GM04504 (cell line): ENCODE measurements around the gene HS6ST1.

Experiments used
- DNase-seq: peaks from one replicate; pipeline ENCODE4 v3.0.0-alpha.2; 2012; ENCODE audit warnings: low read depth

Gene HS6ST1

DNA sequence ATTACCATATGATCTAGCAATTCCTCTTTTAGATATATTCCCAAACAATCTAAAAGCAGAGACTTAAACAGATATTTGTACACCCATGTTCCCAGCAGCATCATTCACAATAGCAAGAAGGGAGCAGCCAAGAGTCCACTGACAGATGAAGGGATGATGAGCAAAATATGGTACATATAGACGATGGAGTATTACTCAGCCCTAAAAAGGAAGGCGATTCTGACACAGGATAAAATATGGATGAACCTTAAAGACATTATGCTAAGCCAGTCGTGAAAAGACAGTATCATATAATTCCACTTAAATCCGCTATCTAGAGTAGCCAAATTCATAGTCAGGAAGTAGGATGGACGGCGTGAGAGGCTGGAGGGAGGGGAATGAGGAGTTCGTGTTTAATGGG, 20.4 kb downstream of the HS6ST1 start:
- DNase-seq = no peak

GRCh38 chr2:128293870-128294455, 24.7 kb downstream of the HS6ST1 start:
- DNase-seq = no peak

GRCh38 chr2:128293426-128293755, 25.3 kb downstream of the HS6ST1 start:
- no peak for DNase-seq

- DNase-seq = no peak
Measured at GRCh38 chr2:128292599-128293425, 25.9 kb downstream of the HS6ST1 start.

DNA sequence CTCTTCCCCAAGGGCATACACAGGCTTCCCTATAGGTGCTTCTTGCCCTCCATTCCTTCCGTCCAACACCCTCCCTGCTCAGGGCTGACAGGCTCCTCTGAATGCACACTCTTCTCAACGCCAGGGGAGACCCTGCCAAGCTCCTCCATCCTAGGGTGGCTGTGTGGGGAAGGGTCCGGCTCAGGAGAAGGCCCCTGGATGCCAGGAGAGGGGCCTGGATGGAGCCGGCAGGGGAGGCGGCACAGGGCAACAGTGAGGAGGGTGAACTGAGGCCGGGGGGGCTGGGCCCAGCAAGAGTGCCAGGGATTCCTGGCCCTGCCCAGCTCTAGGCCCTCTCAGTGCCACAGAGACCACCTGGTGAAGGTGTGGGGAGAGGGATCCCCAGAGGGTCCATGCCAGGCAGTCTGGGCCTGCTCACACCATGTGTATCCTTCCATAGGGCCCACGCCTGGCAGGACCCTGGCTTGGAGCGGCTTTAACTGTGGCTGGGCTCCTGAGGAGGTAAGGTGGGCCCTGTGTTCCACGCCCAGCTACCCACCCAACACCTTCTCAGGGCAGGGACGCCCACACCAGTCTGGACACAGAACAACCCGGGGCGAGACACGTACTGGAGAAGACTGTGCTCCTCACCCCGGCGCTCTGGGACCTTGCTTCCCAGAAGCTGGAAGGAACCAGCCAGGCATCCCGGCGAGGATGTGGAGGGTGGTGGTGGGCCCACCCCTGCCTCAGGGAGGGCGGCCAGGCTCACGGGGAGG, 26.6 kb downstream of the HS6ST1 start:
- no peak for DNase-seq

DNA sequence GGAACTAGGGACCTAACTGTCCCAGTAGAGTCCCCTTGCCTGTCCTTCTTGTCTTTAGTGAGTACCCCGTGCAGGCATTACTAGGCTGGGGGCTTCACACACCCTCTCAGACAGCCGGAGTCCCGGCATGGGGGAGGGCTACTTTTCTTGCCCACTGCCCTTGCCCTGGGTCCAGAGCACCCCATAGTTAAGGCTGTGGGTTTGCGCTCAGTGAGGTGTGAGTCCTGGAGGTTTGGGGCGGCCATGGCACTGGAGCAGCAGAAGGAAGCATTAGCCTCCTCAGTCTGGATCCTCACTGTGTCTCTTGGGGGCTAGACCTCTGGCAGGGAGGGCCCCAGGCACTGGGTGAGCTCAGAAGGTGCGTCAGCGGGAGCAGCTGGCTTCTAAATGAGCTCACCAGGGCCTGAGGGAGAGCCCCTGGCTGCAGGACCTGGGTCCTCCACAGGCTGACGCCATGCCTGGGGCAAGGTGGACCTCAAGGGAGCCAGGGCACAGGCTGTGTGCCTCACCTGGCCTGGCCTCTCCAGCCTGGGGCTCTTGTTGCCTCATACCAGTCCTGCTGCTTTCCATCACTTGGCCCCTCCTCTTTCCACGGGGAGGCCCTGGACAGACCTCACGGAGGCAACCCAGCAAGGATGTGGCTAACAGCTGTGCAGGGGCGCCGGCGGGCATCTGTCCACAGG, 27.4 kb downstream of the HS6ST1 start:
- DNase-seq = no peak

GRCh38 chr2:128290356-128290755, 28.3 kb downstream of the HS6ST1 start:
- DNase-seq = no peak

GRCh38 chr2:128289439-128289838, 29.2 kb downstream of the HS6ST1 start:
- no peak for DNase-seq

- no peak for DNase-seq
Measured at GRCh38 chr2:128288781-128289180, 29.9 kb downstream of the HS6ST1 start.

DNA sequence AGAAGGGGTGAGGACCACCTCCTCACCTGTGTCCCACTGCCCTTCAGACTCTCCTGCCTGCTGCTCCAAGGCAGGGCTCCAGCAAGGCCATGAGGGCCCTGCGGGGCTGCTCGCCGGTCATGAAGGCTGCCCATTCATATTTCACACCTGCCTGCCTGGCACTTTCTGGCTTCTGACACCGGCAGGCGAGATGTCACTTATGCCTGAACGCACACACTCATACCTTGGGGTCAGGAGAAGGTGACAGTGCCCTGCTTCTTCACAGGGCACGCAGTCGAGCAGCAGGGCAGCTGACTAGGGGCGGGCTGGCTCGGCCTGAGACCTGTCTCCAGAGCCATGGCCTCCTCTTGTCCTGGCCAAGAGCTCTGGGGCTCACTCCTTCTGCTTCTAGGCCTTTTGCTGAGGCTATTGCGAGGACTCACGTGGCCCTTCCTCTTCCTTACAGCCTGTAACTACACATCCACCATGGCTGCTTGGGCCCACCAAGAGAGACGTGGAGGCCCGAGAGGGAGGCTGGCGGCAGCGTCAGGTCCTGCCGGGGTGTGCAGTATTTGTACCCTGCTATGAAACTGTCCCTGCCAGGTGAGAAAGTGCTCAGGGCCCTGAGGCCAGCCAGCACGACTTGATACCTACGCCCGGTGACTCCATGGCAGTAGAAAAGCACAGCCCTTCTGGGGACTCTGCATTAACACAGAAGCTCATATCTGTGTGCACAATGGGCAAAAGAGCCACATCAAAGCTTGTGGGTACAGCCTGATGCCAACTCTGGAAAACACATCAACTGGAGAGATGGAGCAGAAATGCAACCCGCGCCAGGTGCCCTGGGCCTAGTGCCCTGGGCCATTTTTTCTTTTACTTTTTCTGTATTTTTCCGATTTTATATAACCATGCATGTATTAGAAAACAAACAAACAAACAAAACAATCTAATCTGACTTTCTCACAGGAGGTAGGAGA, 30.6 kb downstream of the HS6ST1 start:
- no peak for DNase-seq

DNA sequence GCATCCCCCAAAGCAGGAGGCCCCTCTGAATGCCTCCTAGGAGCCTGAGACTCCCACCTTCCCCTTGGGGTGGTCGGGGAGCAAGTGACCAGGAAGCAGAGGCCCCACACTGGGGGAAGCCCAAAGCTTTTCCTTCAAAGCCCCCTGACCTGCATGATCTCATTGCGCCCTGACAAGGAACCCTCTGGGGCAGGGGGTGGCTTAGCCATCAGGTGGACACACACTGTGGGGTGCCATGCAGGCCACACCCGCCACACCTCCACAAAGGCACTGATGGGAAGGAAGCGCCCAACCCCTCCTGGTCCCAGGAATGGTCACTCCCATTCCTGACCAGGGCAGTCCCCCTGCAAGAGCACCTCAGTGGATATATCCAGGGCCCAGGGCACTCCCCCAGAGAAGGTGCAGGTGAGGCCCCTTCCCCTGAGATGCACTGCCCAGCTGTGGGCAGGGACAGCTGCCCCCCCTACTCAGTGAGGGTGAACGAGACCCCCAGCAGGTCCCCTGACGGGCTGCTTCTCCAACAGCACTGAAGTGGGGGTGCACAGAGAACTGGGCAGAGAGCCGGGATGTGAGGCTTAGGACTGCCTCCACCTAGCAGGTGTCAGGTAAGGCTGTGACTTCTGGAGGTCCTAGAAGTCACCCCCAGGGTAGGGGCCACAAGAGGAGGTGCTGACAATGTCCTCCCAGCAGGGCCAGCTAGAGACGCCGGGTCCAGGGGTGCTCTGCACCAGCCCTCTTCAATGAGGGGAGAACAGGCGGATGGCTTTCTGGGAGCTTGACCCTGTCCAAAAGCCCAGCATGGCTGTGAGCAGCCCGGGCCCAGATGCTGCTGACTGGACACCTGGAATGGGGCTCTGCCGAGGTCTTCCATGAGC, 31.5 kb downstream of the HS6ST1 start:
- DNase-seq = no peak

GRCh38 chr2:128286011-128286721, 32.5 kb downstream of the HS6ST1 start:
- no peak for DNase-seq

GRCh38 chr2:128285329-128285931, 33.2 kb downstream of the HS6ST1 start:
- DNase-seq = no peak

- DNase-seq = no peak
Measured at GRCh38 chr2:128284841-128285240, 33.8 kb downstream of the HS6ST1 start.

GRCh38 chr2:128284037-128284441, 34.6 kb downstream of the HS6ST1 start:
- DNase-seq = no peak

- DNase-seq = no peak
Measured at GRCh38 chr2:128282976-128283810, 35.5 kb downstream of the HS6ST1 start.

- no peak for DNase-seq
Measured at GRCh38 chr2:128282246-128282975, 36.3 kb downstream of the HS6ST1 start.

GRCh38 chr2:128281852-128282245, 36.8 kb downstream of the HS6ST1 start:
- no peak for DNase-seq
